NCI-H1694 (cell line): Measurements from ENCODE around the gene HSF2.

Experiments used
- DNase-seq: peaks from one replicate; lab custom pipeline; 2025; lab: John Stamatoyannopoulos, UW

HSF2 gene

GRCh38 chr6:122399055-122399347 is 451 bp upstream of the HSF2 start:
- no peak for DNase-seq

GRCh38 chr6:122400121-122400450 is 634 bp downstream of the HSF2 start:
- DNase-seq = no peak

DNA sequence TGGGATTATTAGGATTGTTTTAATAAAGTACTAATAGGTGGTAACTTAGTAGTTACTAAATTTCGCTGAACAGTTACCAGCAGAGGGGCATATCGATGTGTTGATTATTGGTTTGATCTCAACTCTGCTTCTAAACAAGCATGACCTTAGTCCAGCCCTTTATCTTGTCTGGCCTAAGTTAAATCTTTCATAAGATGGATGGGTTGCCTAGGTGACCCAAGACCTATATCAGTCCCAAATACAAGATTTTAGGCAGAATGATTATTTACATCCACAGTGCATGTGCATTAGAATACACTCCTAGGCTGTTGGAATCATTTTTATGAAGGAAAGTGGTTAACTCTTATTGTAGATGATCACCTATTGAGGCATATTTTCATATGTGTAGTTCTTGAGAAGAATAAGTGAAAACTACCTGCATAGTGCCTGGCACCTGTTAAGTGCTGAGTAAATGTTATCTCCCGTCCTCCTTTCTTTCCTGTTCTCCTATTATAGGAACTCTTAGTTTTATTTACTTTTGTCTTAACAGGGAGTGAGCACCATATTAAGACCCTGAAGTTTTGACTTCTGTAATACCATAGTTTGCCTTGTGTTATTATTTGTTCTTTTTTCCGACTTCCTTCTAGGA is 1.1 kb downstream of the HSF2 start:
- no peak for DNase-seq

DNA sequence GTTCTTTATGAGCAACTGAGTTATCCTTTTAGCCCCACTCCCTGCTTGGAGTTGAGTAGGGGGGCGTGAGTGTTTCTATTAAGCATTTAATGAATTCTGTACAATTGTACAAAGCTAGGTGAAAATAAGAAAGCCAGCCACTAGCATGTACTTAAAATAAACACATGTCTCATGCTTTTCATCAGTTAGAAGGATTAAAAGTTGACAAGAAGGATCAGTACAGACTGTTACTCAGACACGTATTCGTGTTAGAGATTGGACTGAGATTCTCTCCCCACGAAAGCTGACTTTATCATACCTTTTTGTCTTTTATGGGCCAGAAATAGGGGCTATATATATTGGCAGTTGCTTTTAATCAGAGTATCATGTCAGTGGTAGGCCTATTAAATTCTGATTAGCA is 1.7 kb downstream of the HSF2 start:
- DNase-seq = no peak

DNA sequence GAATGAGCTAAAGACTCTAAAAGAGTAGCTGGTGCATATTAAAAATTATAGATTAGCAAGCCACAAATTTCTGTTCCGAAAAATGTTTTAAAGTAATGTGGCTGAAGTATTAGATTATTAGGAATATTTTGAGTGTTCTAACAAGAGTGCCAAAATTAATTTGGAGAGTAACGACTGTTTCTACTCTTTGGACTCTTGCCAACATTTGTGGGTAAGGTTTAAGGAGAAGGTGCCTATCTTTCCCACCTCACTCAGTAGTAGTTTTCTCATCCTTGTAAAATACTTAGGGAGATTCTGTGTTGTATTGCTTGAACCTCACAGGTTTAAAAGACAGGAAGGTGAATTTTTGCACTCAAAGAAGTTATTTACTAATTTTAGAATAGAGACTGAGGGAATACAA is 5.0 kb downstream of the HSF2 start:
- no peak for DNase-seq

GRCh38 chr6:122405417-122405816 is 6.0 kb downstream of the HSF2 start:
- no peak for DNase-seq

DNA sequence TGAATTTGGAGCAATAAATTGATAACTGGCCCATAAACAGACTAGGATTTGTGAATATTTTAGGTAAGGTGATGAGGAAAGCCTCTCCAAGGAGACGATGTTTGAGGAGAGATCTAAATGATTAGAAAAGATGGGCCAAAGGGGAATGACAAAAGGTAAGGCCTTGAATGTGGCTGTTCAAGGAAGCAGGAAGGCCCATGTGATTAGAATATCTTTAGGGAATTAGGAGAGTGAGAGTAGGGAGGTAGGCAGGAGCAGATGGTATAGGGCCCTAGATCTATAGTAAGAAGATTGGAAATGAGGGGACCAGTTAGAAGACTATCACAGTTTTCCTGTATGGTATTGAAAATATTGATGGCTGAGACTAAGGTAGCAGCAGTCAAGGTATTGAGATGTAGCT is 6.7 kb downstream of the HSF2 start:
- DNase-seq = no peak

- DNase-seq = no peak
These were observed 8.3 kb downstream of the HSF2 start for GRCh38 chr6:122407712-122408111.

- no peak for DNase-seq
These were observed 8.8 kb downstream of the HSF2 start for GRCh38 chr6:122408240-122408639.

GRCh38 chr6:122408702-122409458 is 9.4 kb downstream of the HSF2 start:
- DNase-seq = no peak

DNA sequence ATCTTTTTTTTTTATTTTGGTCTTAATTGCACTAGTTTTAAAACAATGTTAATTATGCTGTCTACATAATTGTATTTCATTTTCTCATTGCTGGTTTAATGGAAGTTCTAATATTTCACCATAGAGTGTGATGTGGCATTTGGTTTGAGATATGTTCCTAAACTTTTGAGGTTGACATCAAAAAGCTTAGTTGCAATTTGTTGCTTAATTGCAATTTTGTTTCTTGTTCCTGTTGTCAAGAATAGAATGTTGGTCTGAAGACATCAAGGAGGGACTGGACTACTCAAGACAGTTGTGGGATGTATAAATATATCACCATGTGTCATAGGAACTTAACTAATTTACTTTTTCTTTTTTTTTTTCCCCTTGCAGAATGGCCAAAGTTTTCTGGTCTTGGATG is 12.5 kb downstream of the HSF2 start:
- no peak for DNase-seq

DNA sequence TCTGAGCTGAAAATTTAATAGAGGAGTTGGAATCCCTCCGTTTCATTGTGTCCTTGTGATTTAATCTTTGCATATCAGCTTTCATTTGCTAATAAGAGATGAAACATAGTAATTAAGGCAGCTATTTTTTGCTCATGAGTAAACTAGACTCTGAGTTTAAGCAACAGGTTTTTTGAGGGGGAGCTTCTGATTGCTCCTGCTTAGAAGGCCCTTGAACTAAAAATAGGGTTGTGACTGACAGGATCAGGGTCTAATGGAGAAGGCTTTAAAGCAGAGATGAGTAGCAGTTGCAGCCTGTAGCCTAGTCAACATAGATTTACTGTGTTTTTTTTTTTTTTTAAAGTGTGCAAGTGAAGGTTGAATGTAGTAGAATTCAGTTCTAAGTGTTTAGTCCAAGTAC is 17.4 kb downstream of the HSF2 start:
- no peak for DNase-seq

- DNase-seq = no peak
These were observed 22.6 kb downstream of the HSF2 start for GRCh38 chr6:122422003-122422402.

DNA sequence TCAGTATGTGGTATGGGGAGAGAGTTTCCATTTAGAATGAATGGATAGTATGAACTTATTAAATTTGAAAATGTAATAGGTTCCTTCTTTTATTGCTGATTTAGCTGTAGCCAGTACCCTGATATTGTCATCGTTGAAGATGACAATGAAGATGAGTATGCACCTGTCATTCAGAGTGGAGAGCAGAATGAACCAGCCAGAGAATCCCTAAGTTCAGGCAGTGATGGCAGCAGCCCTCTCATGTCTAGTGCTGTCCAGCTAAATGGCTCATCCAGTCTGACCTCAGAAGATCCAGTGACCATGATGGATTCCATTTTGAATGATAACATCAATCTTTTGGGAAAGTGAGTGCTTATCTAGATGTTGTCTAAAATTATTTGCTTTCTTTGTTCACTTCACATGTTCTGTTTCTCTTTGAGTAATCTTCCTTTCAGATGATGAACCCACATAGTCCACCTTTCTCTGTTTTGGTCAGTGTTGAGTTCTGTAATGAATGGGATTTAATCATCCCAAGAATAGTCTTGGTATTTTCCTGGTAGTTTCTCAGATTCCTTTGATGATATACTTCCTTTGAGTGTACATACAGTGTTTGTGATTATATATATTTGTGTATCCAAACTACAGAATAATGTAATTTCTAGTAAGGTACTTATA is 23.3 kb downstream of the HSF2 start:
- no peak for DNase-seq

GRCh38 chr6:122423734-122424133 is 24.3 kb downstream of the HSF2 start:
- no peak for DNase-seq

- no peak for DNase-seq
These were observed 27.1 kb downstream of the HSF2 start for GRCh38 chr6:122426597-122426996.

- no peak for DNase-seq
These were observed 29.3 kb downstream of the HSF2 start for GRCh38 chr6:122428781-122429180.

DNA sequence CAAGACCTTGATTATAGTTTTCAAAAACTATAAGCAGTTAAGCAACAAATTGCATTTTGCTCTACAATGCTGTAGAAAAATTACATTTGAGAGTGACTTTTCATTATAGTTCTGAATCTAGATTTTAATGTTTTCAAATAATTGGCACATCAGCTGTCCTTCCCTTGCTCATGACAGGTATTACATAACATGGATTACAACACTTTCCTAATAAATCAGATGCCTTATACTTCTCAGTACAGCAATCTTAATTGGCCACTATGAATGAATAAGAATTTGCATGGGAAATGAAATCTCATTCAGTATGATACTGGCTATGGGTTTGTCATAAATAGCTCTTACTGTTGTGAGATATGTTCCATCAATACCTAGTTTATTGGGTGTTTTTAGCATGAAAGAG is 29.9 kb downstream of the HSF2 start:
- DNase-seq = no peak

- DNase-seq = no peak
These were observed 32.3 kb downstream of the HSF2 start for GRCh38 chr6:122431780-122432179.

DNA sequence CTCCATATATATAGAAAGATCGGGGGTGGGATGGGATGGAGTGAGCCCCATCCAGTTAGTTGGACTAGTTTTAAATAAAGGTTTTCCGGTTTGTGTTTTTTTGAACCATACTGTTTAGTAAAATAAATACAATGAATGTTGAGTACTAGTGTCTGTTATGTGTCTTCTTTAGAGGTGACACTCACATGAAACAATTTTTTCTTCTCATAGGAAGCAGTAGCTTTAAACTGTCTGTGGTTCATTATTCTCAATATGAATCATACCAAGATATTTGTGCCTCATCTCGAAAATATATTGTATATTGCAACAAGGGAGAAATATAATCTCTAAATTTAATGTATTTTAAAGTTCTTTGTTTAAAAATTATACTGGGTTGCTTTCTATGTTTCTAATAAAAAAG is 33.4 kb downstream of the HSF2 start:
- DNase-seq = no peak

- no peak for DNase-seq
These were observed 39.5 kb downstream of the HSF2 start for GRCh38 chr6:122438975-122439374.

DNA sequence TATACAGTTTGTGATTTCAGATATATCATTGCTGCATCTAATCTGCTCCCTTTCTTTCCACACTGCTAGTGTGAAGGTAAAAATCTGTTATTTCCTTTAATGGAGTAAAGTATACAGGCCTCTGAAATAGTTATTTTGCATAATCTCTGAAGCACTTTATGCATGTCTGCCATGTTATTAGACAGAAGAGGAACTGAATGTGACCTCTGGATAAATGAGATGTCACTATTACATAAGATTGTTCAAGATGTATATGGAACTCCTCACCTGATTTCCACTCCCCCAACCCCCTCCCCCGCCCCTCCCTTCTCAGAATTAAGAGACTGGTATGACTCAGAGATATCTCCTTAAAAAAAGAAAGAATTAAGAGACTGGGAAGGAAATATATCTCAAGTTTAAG is 45.8 kb downstream of the HSF2 start:
- DNase-seq = no peak

DNA sequence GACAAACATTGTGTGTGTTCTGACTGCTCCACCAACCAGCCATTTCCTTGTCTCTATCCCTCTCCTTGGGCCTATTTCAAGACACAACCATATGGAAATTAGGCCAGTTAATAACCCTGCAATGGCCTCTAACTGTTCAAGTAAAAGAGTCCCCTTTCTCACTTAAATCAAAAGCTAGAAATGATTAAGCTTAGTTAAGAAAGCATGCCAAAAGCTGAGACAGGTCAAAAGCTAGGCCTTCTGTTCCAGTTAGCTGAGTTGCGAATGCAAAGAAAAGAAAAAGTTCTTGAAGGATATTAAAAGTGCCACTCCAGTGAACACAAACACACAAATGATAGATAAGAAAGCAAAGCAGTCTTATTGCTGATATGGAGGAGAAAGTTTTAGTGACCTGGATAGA is 49.6 kb downstream of the HSF2 start:
- DNase-seq = no peak

GRCh38 chr6:122452509-122452908 is 53.1 kb downstream of the HSF2 start:
- no peak for DNase-seq
